ENCODE results near the gene PKP4.

The PKP4 gene

GRCh38 chr2:158498749-158499136 is 42.0 kb downstream of the PKP4 start:
- no peak for DNase-seq

GRCh38 chr2:158499383-158499782 is 42.6 kb downstream of the PKP4 start:
- DNase-seq: no peak

- DNase-seq: no peak
Measured at GRCh38 chr2:158500333-158500732, 43.6 kb downstream of the PKP4 start.

- DNase-seq: peak; percentile 46
Measured at GRCh38 chr2:158501301-158501700, 44.5 kb downstream of the PKP4 start.

- DNase-seq: no peak
Measured at GRCh38 chr2:158502974-158503373, 46.2 kb downstream of the PKP4 start.

- DNase-seq: no peak
Measured at GRCh38 chr2:158504088-158504487, 47.3 kb downstream of the PKP4 start.

- DNase-seq: no peak
Measured at GRCh38 chr2:158505448-158505934, 48.7 kb downstream of the PKP4 start.

- no peak for DNase-seq
Measured at GRCh38 chr2:158507141-158507540, 50.4 kb downstream of the PKP4 start.

GRCh38 chr2:158507679-158508078 is 50.9 kb downstream of the PKP4 start:
- no peak for DNase-seq

- DNase-seq: no peak
Measured at GRCh38 chr2:158509928-158510797, 53.4 kb downstream of the PKP4 start.

- no peak for DNase-seq
Measured at GRCh38 chr2:158510887-158511286, 54.1 kb downstream of the PKP4 start.

GRCh38 chr2:158511706-158512105 is 55.0 kb downstream of the PKP4 start:
- no peak for DNase-seq

- DNase-seq: no peak
Measured at GRCh38 chr2:158512323-158512722, 55.6 kb downstream of the PKP4 start.

- DNase-seq: no peak
Measured at GRCh38 chr2:158513841-158514240, 57.1 kb downstream of the PKP4 start.

- no peak for DNase-seq
Measured at GRCh38 chr2:158518084-158518483, 61.3 kb downstream of the PKP4 start.

- no peak for DNase-seq
Measured at GRCh38 chr2:158519481-158519880, 62.7 kb downstream of the PKP4 start.

GRCh38 chr2:158529379-158530259 is 72.9 kb downstream of the PKP4 start:
- DNase-seq: no peak

GRCh38 chr2:158530829-158531228 is 74.1 kb downstream of the PKP4 start:
- no peak for DNase-seq

GRCh38 chr2:158533009-158533408 is 76.3 kb downstream of the PKP4 start:
- DNase-seq: no peak

- no peak for DNase-seq
Measured at GRCh38 chr2:158539176-158540005, 82.6 kb downstream of the PKP4 start.

- DNase-seq: no peak
Measured at GRCh38 chr2:158542577-158542976, 85.8 kb downstream of the PKP4 start.

- no peak for DNase-seq
Measured at GRCh38 chr2:158543957-158544356, 87.2 kb downstream of the PKP4 start.

- DNase-seq: no peak
Measured at GRCh38 chr2:158544998-158545397, 88.2 kb downstream of the PKP4 start.

Measured in NCI-H2107 (cell line).